Middle frontal gyrus (tissue), 1 donor: ENCODE results near the gene ACSL6.

Source experiments
- DNase-seq: peaks from one replicate; pipeline ENCODE4 v3.0.0-alpha.2; 2015; ENCODE audit warnings: low spot score; ENCODE audit errors: extremely low spot score

The ACSL6 gene

GRCh38 chr5:131984956-131985665 lies 26.3 kb downstream of the ACSL6 start:
- DNase-seq, result no peak

DNA sequence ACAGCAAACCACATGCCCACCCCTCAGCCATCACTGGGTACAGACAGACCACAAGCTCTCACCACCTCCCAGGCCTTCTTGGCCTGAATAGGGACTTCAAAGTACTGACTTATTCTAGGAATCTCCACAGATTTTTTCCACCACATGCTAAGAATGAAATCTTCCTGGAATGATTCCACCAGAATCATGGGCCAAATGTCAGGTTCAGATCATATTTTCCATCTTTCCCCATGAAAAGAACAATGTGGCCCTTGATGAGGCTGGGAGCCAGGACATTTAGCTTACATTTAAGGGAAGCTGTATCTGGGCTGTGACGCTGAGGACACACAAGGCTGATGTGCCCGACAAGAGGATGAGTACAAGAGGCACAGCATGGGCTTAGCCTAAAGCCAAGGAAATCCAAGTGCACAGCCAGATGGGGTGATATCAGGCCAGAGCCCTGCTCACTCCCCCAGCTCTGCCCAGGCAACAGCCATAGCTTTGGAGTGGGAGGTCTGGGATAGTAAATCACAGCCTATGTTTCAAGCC lies 28.1 kb downstream of the ACSL6 start:
- no peak for DNase-seq

DNA sequence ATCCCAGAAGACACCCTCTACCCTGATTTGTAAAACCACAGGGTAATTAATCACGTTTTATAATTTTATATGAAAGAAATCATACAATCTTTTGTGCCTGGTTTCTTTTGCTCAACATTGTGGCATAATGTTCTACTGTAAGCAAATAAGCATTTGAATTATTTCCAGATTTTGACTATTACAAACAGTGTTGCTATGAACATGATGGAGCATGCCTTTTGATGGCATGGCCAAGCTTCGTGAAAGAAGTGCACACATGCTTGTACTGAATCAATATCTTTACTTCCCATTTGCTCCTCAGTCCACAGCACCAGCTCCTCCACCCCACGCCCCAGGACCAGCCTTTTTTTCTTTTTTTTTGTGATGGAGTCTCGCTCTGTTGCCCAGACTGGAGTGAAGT lies 29.9 kb downstream of the ACSL6 start:
- DNase-seq, result no peak

DNA sequence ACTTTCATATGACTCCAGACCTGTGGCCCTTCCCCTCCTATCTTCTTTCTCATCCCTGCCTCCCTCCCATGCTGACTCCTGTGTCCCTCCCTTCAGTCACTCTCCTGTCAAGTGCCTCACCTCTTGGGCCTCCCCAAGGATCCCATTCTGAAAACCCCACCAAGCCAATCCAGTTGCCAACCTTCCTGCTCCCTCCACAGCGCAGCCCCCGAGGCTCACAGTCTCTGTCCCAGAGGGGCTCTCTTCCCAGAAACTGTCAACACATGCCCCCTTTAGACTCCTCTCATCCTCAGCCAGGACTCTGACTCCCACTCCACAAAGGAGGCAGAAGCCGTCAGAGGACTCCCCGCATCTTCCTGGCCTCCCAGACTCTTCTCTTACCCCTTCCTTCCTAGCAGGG lies 30.8 kb downstream of the ACSL6 start:
- DNase-seq, result no peak

DNA sequence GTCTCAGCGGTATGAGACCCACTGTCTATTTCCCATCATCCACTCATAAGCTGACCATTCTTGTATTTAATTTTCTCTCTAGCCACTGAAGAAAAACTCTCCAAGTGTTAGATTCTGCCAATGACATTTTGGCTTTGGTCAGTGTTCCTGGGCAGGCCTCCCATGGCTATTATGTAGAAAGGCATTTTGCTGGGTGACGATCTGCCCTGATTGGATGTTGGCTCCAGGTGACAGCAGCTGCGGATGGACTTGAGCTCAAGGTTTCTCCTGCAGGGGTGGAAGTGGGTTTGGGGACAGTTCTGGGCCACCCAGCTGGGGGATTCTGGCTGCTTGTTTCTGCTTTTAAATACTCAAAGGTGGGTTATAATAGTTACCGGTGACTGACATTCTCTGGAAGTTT lies 31.6 kb downstream of the ACSL6 start:
- DNase-seq, result no peak

DNA sequence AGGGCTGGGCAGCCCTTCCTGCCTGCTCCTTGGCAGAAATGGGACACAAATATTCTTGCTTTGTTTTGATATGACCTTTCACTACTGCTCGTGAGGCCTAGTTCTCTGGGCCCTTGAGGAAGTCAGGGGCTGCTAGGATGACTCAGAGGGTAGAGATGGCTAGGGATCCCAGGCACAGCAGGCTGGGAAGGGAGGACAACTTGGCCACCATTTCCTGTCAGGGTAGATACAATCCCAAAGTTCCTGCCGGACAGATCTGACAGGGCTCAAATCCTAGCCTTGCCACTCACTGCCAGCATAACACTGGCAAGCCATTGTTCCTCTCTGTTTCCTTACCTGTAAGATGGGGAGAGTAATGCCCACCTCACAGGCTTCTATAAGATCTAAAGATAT lies 34.2 kb downstream of the ACSL6 start:
- DNase-seq, result no peak

DNA sequence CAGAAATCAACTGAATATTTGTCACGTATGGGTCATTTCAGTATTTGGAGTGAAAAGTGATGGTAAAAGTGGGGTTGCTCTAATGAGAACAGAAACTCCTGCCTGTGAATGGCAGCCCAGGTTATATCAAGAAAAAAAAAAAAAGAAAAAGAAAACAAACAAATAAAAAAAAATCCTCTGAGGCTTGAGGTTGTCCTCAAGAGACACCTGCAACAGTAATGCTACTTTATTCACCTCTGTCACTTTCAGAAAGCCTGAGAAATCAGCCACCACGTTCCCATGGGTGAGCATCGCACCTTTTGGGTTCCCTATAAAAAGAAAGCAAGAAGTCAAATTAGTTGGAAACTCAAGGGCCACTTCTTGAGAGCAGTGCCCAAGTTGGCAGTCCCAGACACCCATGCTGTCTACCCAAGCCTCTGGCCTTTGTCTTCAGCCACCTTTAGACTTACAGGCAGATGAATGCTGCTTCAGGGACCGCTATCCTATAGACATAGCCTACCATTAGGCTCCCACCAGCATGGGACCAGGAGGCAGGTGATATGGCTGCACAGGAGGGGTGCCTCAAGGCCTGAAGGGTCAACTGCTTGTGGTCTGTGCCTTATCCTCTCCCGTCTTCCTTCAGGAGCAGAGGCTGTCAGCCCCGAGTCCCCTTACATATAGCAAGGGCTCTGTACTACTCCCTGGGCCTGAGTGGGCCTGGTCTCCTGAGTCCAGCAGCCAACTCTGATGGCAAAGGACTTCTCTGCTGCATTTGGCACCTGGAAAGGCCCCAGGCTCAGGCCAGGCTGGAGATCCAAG lies 34.8 kb downstream of the ACSL6 start:
- no peak for DNase-seq

DNA sequence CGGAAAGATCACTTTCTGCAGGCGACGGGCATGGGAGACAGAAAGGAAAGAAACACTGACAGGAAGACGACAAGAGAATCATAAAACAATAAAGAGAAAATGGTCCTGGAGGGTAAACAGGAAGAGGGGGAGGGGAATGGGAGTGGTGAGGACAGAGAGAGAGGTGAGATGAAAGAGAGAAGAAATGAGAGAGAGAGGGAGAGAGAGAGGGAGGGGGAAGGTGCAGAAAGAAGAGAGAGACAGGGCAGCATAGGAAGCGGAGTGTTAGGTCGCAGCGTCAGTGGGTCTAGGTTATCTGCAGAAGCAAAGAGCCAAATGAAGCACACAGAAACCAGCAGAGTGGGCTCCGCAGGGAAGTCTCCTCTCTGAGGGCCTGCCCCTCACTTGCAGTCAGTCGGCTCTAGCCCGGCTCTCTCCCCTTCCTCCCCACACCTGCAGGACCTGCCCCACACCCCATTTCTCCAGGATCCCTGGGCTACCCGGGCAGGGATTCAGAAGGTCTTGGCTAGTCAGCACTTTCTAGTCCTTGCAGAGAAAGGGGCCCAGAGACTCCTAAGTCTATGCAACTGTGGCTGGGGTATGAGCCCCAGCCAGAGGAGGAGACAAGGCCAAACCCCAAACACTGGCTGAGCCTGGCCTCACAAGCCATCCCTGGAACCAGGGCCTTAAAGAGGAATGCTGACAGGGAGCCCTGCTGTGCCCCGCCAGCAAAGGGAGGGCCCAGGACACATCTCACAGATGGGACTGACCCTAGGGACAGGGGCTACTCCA lies 36.3 kb downstream of the ACSL6 start:
- DNase-seq, result no peak

- no peak for DNase-seq
These were observed 36.9 kb downstream of the ACSL6 start for GRCh38 chr5:131974622-131974955.

DNA sequence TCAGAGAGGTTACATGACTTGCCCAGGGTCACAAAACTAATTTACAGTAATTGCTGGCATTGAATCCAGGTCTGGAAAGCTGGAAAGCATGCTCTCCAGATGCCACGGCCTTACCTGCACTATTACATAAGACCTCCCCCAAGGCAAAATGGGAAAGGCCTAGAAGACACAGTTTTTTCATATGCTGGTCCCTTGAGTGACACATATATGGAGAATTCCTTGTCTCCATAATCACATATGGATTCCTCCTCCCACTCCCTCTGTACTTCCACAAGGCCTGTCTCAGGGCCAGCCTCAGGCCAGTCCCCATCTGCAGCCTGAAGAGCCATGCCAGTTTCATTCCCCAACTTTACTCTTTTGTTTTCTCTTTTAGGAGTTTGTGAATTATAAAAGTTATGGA lies 37.4 kb downstream of the ACSL6 start:
- no peak for DNase-seq

DNA sequence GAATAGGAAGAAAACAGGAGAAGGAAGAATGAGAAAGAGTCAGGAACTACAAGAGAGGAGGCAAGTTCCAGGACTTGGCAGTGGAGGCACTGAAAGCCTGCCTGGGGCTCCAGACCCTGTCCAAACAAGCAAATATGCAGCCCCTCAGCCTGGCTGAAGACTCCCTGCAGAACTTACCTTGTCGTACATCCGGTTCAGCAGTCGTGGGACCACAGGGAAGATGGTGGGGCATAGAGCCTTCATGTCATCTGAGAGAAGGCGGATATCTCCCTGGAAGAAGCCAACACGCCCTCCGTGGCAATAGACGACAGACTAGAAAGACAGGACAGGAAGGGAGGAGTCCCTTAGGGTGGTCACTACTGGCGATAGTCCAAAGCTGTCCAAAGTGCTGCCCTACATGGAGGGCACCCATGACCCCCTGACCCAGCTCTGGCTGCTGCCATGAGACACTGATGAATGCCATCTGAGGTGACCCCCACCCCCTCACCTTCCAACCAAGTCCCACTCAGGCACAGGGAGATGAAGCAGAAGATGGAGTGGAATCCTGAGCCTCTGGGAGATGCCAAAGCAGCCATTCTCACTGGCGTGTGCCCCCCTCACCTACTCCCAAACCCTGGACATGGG lies 38.3 kb downstream of the ACSL6 start:
- no peak for DNase-seq

DNA sequence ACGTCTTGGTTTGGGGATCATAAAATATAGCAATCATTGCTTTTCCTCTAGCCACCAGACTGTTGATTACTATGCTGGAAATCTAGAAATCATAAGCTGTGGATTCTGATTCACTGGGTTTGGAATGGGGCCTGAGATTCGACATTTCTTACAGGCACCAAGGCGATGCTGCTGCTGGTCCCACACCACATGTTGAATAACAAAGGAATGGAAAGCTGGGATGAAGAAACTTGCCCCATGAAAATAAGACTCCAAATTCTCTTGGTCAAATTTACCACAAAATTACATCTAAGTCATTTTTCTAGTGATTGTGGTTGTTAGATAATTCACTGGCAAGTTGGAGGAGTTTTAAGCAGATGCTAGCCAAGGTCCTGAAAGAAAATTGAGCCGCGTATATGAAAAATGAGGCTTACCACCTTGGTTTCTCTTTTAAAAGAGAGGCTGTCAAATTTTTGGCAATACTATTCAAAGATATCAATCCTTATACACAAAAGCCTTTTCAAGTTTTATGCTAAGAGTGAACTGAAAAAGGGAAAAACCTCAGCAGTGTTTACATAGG lies 43.0 kb downstream of the ACSL6 start:
- DNase-seq, result no peak

DNA sequence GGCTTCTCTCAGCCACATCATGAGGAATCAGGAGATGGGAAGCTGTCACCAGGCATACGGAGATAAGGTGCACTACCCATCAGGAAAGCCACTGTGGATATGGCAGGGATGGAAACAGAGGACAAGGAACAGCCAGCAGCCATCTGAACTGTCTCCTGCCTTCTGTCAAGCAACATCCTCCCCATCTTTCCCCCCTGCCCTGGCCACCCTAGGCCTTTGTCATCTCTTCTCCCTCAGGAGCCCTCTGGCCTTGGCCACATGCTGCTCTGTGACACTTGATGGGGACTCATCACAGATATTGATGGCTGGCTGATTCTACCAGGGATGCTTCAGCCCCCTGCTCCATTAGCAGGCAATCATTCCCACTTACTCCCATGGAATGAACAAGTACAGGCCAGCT lies 44.9 kb downstream of the ACSL6 start:
- DNase-seq, result no peak

DNA sequence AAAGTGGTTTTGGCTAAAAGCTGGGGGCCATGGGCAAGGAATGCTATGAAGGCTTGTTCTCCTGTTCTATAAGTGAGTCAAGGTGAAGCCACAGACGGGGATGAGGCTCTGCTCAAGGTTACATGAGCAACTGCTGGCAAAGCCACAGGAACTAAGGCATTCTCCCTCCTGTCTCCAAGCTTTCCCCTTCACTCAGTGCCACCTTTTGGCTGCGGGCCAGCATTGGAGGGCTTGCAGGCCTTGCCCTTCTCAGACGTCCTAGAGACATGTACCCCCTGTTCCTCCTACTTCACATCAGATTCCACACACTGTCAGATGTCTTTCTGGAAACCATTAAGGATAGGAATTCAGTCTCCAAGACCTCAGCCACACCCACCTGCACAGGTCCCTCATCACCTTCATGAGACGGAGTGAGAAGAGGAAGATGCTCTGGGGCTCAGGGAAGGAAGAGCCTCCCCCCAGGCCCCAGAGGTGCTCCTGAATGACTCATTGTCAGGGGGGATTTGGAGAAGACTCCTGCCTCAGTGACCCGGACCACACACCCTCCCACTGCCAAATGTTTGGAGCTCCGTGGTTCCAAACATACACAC lies 45.5 kb downstream of the ACSL6 start:
- DNase-seq, result no peak

DNA sequence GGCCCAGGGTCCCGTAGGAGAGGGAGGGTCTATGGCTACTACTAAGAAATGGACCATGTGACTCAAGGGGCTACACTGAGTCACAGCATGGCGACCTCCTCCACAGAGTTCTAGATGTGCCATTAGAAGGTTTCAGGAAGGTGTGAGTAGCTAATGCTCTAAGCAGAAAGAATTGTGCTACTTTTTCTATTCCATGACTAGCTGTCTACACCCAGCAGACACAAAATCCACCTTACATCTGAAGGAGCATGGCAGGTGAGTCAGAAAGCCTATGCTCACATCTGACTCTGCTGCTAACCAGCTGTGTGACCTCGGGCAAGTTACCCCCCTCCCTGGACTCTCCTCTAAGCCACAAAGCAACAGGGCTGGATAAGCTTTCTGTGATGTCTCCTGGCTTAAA lies 51.6 kb downstream of the ACSL6 start:
- no peak for DNase-seq

DNA sequence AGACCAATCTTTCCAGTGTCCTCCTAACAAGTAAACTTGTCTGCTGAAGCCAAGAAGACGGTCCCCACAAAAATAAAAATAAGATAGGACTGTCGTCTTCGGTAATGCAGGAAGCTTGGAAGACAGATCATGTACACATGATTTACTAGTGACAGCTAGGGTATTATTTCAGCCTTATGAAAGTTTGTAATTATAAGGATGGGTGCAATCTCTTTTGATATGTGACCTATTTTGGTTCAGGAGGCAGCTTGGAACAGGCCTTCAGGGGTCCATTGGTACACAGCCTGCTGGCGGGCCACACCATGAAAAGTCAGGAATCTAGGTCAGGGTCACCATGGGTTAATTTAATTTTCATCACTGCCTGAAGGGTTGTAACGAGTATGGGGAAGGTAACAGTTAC lies 52.3 kb downstream of the ACSL6 start:
- no peak for DNase-seq

GRCh38 chr5:131957721-131958441 lies 53.6 kb downstream of the ACSL6 start:
- DNase-seq, result no peak

GRCh38 chr5:131953969-131954368 lies 57.5 kb downstream of the ACSL6 start:
- DNase-seq, result no peak

DNA sequence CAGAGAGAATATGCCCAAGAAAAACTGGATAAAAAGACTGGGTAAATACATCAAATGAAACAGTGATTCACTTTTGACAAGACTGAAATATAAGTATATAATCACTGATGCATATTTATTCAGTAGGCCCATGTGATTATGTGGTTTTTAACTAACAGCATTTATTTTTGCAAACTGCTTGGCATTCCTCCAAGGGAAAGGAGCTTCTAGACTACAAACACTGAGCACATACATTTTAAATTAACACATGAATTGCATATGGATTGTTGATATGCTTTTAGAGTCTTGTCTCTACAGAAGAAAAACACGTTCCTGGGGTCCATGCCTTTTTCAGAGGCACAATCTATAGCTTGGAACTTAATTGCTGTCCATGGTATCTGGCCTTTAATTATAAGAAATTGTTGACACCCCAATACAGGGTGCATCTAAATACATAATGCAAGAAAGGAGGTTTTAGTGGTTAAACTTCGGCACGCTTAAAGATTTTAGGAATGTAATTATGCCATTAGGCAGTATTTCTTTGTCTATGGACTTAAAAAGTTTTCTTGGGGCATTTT lies 59.1 kb downstream of the ACSL6 start:
- DNase-seq, result no peak

DNA sequence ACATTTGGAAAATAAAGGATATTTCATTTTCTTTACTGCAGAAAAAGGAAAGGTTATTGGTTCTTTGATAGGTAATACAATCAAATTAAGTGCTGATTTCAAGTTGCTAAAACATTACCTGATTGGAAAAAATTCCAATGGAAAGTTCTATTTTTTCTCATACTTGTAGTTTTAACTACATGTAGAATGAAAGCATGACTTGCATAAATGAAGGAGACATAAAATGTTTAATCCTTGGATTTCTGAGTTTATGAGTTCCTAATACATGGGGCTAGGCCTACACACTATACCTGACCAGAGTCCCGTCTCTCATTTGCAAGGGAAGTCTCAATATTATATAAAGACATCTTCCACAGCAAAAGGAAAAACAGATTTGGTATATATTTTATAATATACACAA lies 60.8 kb downstream of the ACSL6 start:
- DNase-seq, result no peak
